ENCODE results near the gene GMPR.

Gene GMPR

GRCh38 chr6:16329233-16329632, 90.8 kb downstream of the GMPR start:
- no peak for DNase-seq (ENCODE audit: low read depth)

GRCh38 chr6:16331384-16332174, 93.2 kb downstream of the GMPR start:
- peak; percentile 47 for DNase-seq (ENCODE audit: low read depth)

- peak; percentile 44 for DNase-seq (ENCODE audit: low read depth)
Measured at GRCh38 chr6:16332175-16332542, 93.8 kb downstream of the GMPR start.

- DNase-seq (ENCODE audit: low read depth), result no peak
Measured at GRCh38 chr6:16333580-16333979, 95.2 kb downstream of the GMPR start.

GRCh38 chr6:16334671-16335070, 96.3 kb downstream of the GMPR start:
- DNase-seq (ENCODE audit: low read depth), result no peak

GRCh38 chr6:16335176-16335575, 96.8 kb downstream of the GMPR start:
- DNase-seq (ENCODE audit: low read depth), result no peak

- DNase-seq (ENCODE audit: low read depth), result no peak
Measured at GRCh38 chr6:16336056-16336818, 97.8 kb downstream of the GMPR start.

- no peak for DNase-seq (ENCODE audit: low read depth)
Measured at GRCh38 chr6:16336911-16337294, 98.5 kb downstream of the GMPR start.

- no peak for DNase-seq (ENCODE audit: low read depth)
Measured at GRCh38 chr6:16337295-16337975, 99.0 kb downstream of the GMPR start.

- no peak for DNase-seq (ENCODE audit: low read depth)
Measured at GRCh38 chr6:16338577-16339264, 100.3 kb downstream of the GMPR start.

GRCh38 chr6:16339265-16339587, 100.8 kb downstream of the GMPR start:
- no peak for DNase-seq (ENCODE audit: low read depth)

GRCh38 chr6:16343593-16343992, 105.2 kb downstream of the GMPR start:
- no peak for DNase-seq (ENCODE audit: low read depth)

GRCh38 chr6:16344756-16345155, 106.4 kb downstream of the GMPR start:
- DNase-seq (ENCODE audit: low read depth), result no peak
